ENCODE results near the gene HBQ1. TPM values are rescaled to one million over a fixed set of nuclear protein-coding genes. Genes with fewer than 3 reads are reported as not detected.

The HBQ1 gene
- total RNA-seq, 4 donors from 2014 or later: 1.7 TPM; not detected in 3

GRCh38 chr16:181565-182021 is 1.3 kb downstream of the HBQ1 start:
- intact Hi-C loops (cut with DNase I; ENCODE audit: low total_unique reads): loop anchor here (5.0 kb wide), 1 partner anchor 74 kb away; no protein-coding TSS in a partner anchor
- WGBS, 2 donors: 8 to 12% methylated on average over 13 of the region's 22 CpGs
- no peak overlapping the region for H3K4me3 ChIP-seq (ENCODE audit: low read depth, poor library complexity, severe bottlenecking)
- no peak for TF ChIP-seq CTCF (IDR thresholded peaks at IDR 0.05)
- no peak for TF ChIP-seq POLR2A (IDR thresholded peaks at IDR 0.05)
- peak; percentile 27 to 94 for DNase-seq (ENCODE audit: low spot score in 2 of 2)

- H3K4me3 ChIP-seq (ENCODE audit: low read depth, poor library complexity, severe bottlenecking): no peak overlapping the region
- TF ChIP-seq CTCF (IDR thresholded peaks at IDR 0.05) (no peak), POLR2A (IDR thresholded peaks at IDR 0.05) (no peak)
- intact Hi-C loops (cut with DNase I; ENCODE audit: low total_unique reads): loop anchor here (5.0 kb wide), 1 partner anchor 76 kb away; no protein-coding TSS in a partner anchor
- no peak for DNase-seq (ENCODE audit: low spot score in 2 of 2)
- WGBS, 2 donors: 75 to 82% methylated on average over 7 of the region's 7 CpGs
Measured at GRCh38 chr16:183005-183404, 2.7 kb downstream of the HBQ1 start.

GRCh38 chr16:185213-185612 is 5.0 kb downstream of the HBQ1 start:
- no peak overlapping the region for H3K4me3 ChIP-seq (ENCODE audit: low read depth, poor library complexity, severe bottlenecking)
- DNase-seq (ENCODE audit: low spot score in 2 of 2): no peak
- TF ChIP-seq CTCF (IDR thresholded peaks at IDR 0.05) (no peak), POLR2A (IDR thresholded peaks at IDR 0.05) (no peak)
- WGBS, 2 donors: 78 to 84% methylated on average over 13 of the region's 13 CpGs
- intact Hi-C loops (cut with DNase I; ENCODE audit: low total_unique reads): no loop called here

GRCh38 chr16:185691-186090 is 5.4 kb downstream of the HBQ1 start:
- no peak for TF ChIP-seq POLR2A (IDR thresholded peaks at IDR 0.05)
- no peak for TF ChIP-seq CTCF (IDR thresholded peaks at IDR 0.05)
- intact Hi-C loops (cut with DNase I; ENCODE audit: low total_unique reads): no loop called here
- DNase-seq (ENCODE audit: low spot score in 2 of 2): no peak
- WGBS, 2 donors: 69 to 73% methylated on average over 7 to 8 of the region's 11 CpGs
- no peak overlapping the region for H3K4me3 ChIP-seq (ENCODE audit: low read depth, poor library complexity, severe bottlenecking)

- intact Hi-C loops (cut with DNase I; ENCODE audit: low total_unique reads): no loop called here
- 90 to 94% methylated on average over 8 of the region's 8 CpGs for WGBS, 2 donors
- H3K4me3 ChIP-seq (ENCODE audit: low read depth, poor library complexity, severe bottlenecking): no peak overlapping the region
- TF ChIP-seq CTCF (IDR thresholded peaks at IDR 0.05) (no peak), POLR2A (IDR thresholded peaks at IDR 0.05) (no peak)
- DNase-seq (ENCODE audit: low spot score in 2 of 2): no peak
Measured at GRCh38 chr16:187330-187729, 7.1 kb downstream of the HBQ1 start.

- WGBS, 2 donors: 71 to 79% methylated on average over 8 of the region's 8 CpGs
- DNase-seq (ENCODE audit: low spot score in 2 of 2): no peak
- intact Hi-C loops (cut with DNase I; ENCODE audit: low total_unique reads): no loop called here
- no peak overlapping the region for H3K4me3 ChIP-seq (ENCODE audit: low read depth, poor library complexity, severe bottlenecking)
- TF ChIP-seq POLR2A (IDR thresholded peaks at IDR 0.05): no peak
- no peak for TF ChIP-seq CTCF (IDR thresholded peaks at IDR 0.05)
Measured at GRCh38 chr16:188674-189073, 8.4 kb downstream of the HBQ1 start.
